ENCODE data around the gene ASB2. TPM values are rescaled to one million over a fixed set of nuclear protein-coding genes. Genes with fewer than 3 reads are reported as not detected.

ASB2 gene
- total and polyA plus RNA-seq, 2 of the 13 experiments (the other 11 are each of a cell fraction or from before 2014, with no cell fraction given), result 0.82 to 4.1 TPM

DNA sequence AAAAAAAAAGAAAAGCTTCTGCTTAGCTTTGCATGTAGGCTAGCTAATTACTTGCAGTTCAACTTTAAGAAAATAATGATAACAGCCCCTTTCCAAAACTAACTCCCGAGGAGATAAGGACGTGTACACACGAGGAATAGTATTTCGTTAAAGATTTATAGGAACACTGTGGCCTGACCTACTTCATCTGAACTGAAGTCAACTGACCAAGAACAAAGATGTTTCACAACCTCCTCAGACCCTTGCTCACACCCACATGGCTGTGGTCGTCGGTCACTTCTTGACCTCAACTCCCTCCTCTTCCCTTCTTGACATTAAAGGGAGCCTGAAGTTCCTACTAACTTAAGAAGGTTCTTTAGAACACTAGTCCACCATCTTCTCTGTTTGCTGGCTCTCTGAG, 74.6 kb downstream of the ASB2 start (continued):
- TF ChIP-seq, protein P1, sequence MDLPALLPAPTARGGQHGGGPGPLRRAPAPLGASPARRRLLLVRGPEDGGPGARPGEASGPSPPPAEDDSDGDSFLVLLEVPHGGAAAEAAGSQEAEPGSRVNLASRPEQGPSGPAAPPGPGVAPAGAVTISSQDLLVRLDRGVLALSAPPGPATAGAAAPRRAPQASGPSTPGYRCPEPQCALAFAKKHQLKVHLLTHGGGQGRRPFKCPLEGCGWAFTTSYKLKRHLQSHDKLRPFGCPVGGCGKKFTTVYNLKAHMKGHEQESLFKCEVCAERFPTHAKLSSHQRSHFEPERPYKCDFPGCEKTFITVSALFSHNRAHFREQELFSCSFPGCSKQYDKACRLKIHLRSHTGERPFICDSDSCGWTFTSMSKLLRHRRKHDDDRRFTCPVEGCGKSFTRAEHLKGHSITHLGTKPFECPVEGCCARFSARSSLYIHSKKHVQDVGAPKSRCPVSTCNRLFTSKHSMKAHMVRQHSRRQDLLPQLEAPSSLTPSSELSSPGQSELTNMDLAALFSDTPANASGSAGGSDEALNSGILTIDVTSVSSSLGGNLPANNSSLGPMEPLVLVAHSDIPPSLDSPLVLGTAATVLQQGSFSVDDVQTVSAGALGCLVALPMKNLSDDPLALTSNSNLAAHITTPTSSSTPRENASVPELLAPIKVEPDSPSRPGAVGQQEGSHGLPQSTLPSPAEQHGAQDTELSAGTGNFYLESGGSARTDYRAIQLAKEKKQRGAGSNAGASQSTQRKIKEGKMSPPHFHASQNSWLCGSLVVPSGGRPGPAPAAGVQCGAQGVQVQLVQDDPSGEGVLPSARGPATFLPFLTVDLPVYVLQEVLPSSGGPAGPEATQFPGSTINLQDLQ (CRISPR knock-in tag; IDR thresholded peaks at IDR 0.05), result no peak
- TF ChIP-seq ATF7 (IDR thresholded peaks at IDR 0.05) (no peak), ATF7 (CRISPR knock-in tag; IDR thresholded peaks at IDR 0.05) (no peak), ERF (CRISPR knock-in tag; IDR thresholded peaks at IDR 0.05) (no peak), GZF1 (CRISPR knock-in tag; IDR thresholded peaks at IDR 0.05) (no peak)

- in situ Hi-C loops (cut with HindIII; ENCODE audit: extremely low pct_ligation_motif_present, low pct_unique_long_range_greater_than_20kb) (no loop called here), intact Hi-C loops (cut with micrococcal nuclease; ENCODE audit: unreplicated experiment) (loop anchor here (10.0 kb wide), 1 partner anchor 114 kb away; the partner anchor contains the start of gene PRIMA1)
- no peak for ATAC-seq
- no peak for TF ChIP-seq ZNF615 (CRISPR knock-in tag; IDR thresholded peaks at IDR 0.05; ENCODE audit: borderline replicate concordance)
- no peak for TF ChIP-seq IRF2 (CRISPR knock-in tag; IDR thresholded peaks at IDR 0.05)
- no peak for TF ChIP-seq YEATS4 (CRISPR knock-in tag; IDR thresholded peaks at IDR 0.05; ENCODE audit: borderline replicate concordance)
- TF ChIP-seq GATAD1 (CRISPR knock-in tag; IDR thresholded peaks at IDR 0.05), result no peak
- TF ChIP-seq ZNF660 (CRISPR knock-in tag; IDR thresholded peaks at IDR 0.05; ENCODE audit: borderline replicate concordance, low read depth), result no peak
- no peak for TF ChIP-seq ZNF350 (CRISPR knock-in tag; IDR thresholded peaks at IDR 0.05; ENCODE audit: borderline replicate concordance, low read depth)
- no peak for TF ChIP-seq BRD4 (CRISPR knock-in tag; IDR thresholded peaks at IDR 0.05)
- TF ChIP-seq ZNF430 (CRISPR knock-in tag; IDR thresholded peaks at IDR 0.05), result no peak
- no peak for TF ChIP-seq ATAD3A (CRISPR knock-in tag; IDR thresholded peaks at IDR 0.05)
- TF ChIP-seq NFKBIZ (CRISPR knock-in tag; IDR thresholded peaks at IDR 0.05), result no peak
- no peak for TF ChIP-seq ZSCAN30 (CRISPR knock-in tag; IDR thresholded peaks at IDR 0.05)
- no peak for TF ChIP-seq ZNF549 (CRISPR knock-in tag; IDR thresholded peaks at IDR 0.05)
- TF ChIP-seq PAX8 (CRISPR knock-in tag; IDR thresholded peaks at IDR 0.05; ENCODE audit: borderline replicate concordance), result no peak
- no peak for TF ChIP-seq ZSCAN21 (CRISPR knock-in tag; IDR thresholded peaks at IDR 0.05; ENCODE audit: borderline replicate concordance)
- no peak for TF ChIP-seq ZNF484 (CRISPR knock-in tag; IDR thresholded peaks at IDR 0.05; ENCODE audit: borderline replicate concordance, low read depth)
- no peak for TF ChIP-seq ZNF644 (CRISPR knock-in tag; IDR thresholded peaks at IDR 0.05; ENCODE audit: low read depth)
- Histone ChIP-seq H2AFZ (ENCODE audit: low read length) (no peak overlapping the region), H3K27me3 (ENCODE audit: control insufficient read depth in 1 of 2, insufficient read depth in 2 of 2, low read length in 2 of 2) (peaks cover 1 to 2% of the 10 kb centered on the region in 2 experiments; a peak in 1 of 5 replicates), H3K4me2 (ENCODE audit: low read depth, low read length) (peak overlapping the region; percentile 47; the same call in 1 of the 2 replicates), H3K4me1 (ENCODE audit: insufficient read depth, low read length) (peaks cover 84% of the 10 kb centered on the region), H3K79me2 (ENCODE audit: insufficient read depth, low read length) (no peaks in the 10 kb centered on the region), H3K27ac (ENCODE audit: extremely low read length, insufficient read depth, low read length) (no peak overlapping the region), H3K4me3 (replicated peaks in 1 of 3; ENCODE audit: insufficient read depth in 1 of 3, low read depth in 2 of 3, low read length in 3 of 3) (no peak overlapping the region), H4K20me1 (ENCODE audit: insufficient read depth, low read length) (no peaks in the 10 kb centered on the region), H3K36me3 (replicated peaks in 1 of 2; ENCODE audit: control insufficient read depth in 1 of 2, insufficient read depth in 2 of 2, low read length in 2 of 2) (no peaks in the 10 kb centered on the region), H3K9me3 (ENCODE audit: low read length) (no peaks in the 10 kb centered on the region), H3K9ac (ENCODE audit: insufficient read depth, low read depth, low read length) (no peak overlapping the region)
- ChIA-PET CTCF (ENCODE audit: low intra/inter-chr PET ratio, low total read pairs) (no interaction called here), POLR2A (no interaction called here)
- FAIRE-seq, result no peak
- WGBS (ENCODE audit: low lambda C conversion rate), result 60% methylated on average over 5 of the region's 5 CpGs
- DNase-seq (ENCODE audit: low spot score), result no peak
- BruUV-seq (replicated peaks), result no TSS peak
Observed at GRCh38 chr14:93898731-93899130, 77.6 kb downstream of the ASB2 start.
